GF-D8 (cell line): ENCODE data around the gene DNAJC30.

ENCODE experiments used
- DNase-seq: peaks from one replicate; lab custom pipeline; 2025; lab: John Stamatoyannopoulos, UW

The DNAJC30 gene

GRCh38 chr7:73647725-73648592, 35.3 kb downstream of the DNAJC30 start:
- DNase-seq: no peak

- no peak for DNase-seq
These were observed 36.2 kb downstream of the DNAJC30 start for GRCh38 chr7:73646785-73647724.

DNA sequence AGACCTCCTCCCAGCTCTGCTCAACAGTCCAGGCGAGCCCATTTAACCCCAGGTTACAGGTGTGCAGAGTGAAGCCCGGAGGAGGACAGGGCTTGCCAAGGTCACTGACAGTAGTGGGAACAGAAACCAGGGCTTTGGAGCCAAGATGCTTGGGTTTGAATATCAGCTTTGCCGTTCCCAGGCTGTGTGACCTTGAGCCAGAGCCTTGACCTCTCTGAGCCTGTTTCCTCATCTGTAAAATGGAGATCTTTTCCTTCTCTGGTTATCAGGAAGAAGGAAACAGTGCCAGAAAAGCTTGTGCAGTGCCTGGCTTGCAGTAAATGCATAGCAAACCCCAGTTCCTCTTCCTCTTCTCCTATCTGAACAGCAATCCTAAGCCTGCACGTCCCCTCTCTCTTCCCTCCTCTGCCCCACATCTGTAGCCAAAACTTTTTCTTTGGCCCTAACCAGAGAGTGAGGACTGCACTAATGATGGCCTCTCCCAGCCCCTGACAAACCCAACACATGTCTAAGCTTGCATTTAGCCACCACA, 37.5 kb downstream of the DNAJC30 start:
- DNase-seq: no peak

DNA sequence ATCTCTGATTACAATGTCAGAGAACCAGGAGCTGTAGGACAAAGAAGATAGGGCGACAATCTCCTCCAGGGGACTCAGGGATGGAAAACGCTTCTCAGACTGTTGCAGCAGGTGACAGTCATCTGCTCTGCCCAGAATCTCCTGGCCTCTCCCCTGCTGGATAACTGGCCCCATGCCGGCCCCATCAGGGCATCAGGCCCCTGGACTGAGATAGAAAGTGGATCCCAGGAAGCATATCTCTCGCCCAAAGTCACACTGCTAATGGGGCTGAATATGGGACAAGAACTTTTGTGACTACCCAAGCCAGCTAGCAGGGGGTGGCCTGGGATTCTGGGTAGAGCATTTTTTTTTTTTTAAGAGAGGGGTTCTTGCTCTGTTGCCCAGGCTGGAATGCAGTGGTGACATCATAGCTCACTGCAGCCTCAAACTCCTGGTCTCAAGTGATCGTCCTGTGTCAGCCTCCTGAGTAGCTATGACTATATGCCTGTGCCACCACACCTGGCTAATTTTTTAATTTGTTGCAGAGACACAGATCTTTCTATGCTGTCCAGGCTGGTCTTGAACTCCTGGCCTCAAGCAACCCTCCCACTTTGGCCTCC, 38.5 kb downstream of the DNAJC30 start:
- no peak for DNase-seq

GRCh38 chr7:73642834-73643233, 40.4 kb downstream of the DNAJC30 start:
- DNase-seq: no peak

DNA sequence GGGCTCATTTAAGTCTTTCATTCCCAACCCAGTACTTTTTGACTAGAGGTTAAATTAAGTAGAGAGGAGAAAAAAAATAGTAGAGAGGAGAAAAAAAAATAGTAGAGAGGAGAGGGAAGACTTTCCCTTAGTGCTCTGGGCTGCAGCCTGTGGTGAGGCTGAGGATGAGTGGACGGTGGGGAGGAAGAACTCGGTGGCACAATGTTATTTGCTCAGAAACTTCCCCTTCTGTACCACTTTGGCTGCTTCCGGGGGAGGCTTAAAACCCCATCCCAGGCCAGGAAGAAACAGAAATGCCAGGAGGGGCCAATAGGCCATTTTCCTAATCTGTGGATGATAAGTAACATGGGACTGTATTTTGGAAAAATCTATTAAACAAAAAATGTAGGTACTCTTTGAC, 44.3 kb downstream of the DNAJC30 start:
- no peak for DNase-seq

DNA sequence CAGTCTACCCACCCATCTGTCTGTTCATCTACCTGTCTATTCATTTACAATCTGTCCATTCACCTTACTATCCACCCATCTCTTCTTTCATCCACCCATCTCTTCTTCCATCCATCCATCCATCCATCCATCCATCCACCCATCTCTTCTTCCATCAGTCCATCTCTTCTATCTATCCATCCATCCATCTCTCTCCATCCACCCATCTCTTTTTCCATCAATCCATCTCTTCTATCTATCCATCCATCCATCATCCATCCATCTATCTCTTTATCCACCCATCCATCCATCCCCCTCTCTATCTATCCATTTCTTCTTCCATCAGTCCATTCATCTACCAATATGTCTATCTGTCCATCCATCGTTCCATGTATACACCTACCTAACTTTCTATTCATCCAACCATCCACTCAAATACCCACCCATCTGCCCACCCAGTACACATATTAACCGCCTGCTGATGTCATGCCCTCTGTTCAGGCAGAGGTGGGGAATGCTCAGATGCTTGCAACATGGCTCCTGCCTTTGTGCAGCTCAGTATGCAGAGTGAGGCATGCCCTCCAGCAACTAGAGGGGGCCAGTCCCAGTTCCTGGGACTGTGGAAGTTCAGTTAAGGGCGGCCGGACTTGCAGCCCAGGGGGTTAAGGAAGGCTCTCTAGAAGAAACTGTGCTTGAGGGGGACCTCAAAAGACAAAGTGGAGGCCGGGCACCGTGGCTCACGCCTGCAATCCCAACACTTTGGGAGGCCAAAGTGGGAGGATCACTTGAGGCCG, 47.6 kb downstream of the DNAJC30 start:
- no peak for DNase-seq

- no peak for DNase-seq
These were observed 49.4 kb downstream of the DNAJC30 start for GRCh38 chr7:73633844-73634243.

DNA sequence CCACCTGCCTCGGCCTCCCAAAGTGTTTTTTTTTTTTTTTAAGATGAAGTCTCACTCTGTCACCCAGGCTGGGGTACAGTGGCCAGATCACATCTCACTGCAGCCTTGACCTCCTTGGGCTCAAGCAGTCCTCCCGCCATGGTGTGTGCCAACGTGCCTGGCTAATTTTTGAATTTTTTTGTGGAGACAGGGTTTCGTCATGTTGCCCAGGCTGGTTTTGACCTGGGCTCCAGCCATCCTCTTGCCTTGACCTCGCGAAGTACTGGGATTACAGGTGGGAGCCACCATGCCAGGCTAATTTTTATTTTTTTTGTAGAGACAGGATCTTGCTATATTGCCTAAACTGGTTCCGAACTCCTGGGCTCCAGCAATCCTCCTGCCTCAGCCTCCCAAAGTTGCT, 49.9 kb downstream of the DNAJC30 start:
- DNase-seq: no peak

- no peak for DNase-seq
These were observed 51.7 kb downstream of the DNAJC30 start for GRCh38 chr7:73631558-73631957.
